Measurements from ENCODE around the gene FMNL3.
A peak's percentile ranks its signal among the peaks of the same experiment; 100 is the strongest.
"Not testable (repeated sequence)": the region's sequence is repeated elsewhere in the genome, so short reads cannot be mapped to it uniquely, and the experiment has no call there.

Gene FMNL3

DNA sequence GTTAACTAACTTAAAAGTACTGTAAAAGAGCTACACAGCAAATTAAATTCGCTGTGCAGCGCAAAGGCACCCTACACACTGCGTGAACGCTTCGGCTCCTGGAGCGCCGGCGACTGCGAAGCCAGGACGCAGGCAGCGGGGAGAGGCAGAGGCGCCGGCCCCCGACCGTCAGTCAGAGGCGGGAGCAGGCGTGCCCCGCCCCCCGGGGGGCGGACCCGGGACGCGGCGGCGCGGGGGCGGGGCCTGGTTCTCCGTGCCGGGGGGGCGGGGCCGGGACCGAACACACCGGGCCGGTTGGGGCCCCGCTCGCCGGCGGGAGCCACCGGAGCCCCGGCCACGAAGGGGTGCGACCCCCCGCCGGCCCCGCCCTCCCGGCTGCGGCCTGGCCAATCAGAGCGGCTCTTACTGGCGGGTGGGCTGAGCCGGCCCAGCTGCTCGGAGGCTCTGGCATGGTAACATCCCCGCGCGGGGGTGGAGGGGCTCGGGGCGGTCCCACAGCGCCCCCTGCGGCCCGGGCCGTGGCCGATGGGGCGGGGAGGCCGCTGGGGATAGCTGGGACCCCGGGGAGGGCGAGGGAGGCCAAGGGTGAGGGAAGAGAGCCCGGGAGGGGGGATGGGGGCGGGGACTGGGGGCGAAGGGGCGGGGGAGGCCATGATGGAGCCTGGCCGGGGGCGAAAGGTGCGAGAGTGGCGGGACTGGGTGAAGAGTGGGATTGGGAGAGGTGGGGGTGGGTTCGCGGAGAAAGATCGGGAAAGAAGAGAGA lies 83.9 kb downstream of the FMNL3 start, which contains the start of gene PRPF40B:
Gene PRPF40B (plus strand): TSS at position 420 of the 763 bp plus-strand sequence. CDS start 30 bp downstream, at position 450.
- Histone ChIP-seq H3K4me3 (ENCODE audit: low read length) (peak within 1 kb of the TSS; percentile 59), H3K27me3 (ENCODE audit: insufficient read depth, low read length) (no peaks in the 10 kb centered on the region), H2AFZ (ENCODE audit: low read depth, low read length) (peak within 1 kb of the TSS; percentile 79), H3K9me3 (ENCODE audit: low read length) (no peaks in the 10 kb centered on the region), H3K36me3 (ENCODE audit: insufficient read depth, low read length) (no peaks in the 10 kb centered on the region), H3K4me1 (ENCODE audit: insufficient read depth, low read length) (peaks cover 15% of the 10 kb centered on the region)

DNA sequence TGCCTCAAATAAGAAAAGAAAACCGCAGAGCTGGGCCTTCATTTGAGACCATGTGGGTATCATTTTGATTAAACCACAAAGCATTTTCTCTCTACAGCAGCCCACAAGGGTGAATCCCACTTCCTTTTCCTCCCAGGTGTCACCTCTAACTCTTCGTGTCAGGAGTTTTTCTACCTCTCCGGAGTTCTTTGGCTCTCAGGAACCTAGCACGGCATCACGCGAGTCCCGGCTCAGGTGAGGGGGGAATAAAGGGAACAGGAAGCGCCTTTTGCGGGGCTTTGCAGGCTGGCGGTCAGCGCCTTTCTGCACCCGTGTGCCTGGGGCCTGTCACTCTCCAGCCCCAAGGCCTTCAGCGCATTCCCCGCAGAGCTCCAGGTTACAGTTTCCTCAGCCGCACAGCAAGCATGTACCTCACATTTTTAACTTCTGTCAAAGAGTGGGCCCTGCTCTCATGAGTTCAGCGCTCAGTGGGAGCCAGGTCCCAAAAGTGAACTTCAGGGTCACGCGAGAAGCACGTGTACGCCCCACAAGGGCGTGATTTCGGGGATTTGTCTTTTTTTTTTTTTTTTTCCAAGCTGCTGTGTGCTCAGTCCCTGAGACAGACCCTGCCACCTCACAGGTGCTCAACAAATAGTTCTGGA lies 84.6 kb downstream of the FMNL3 start:
- Histone ChIP-seq H3K4me1 (ENCODE audit: insufficient read depth, low read length) (peaks cover 15% of the 10 kb centered on the region), H3K9me3 (ENCODE audit: low read length) (no peaks in the 10 kb centered on the region), H3K27me3 (ENCODE audit: insufficient read depth, low read length) (no peaks in the 10 kb centered on the region), H2AFZ (ENCODE audit: low read depth, low read length) (peak overlapping the region; percentile 79), H3K4me3 (ENCODE audit: low read length) (peak overlapping the region; percentile 59), H3K36me3 (ENCODE audit: insufficient read depth, low read length) (no peaks in the 10 kb centered on the region)

DNA sequence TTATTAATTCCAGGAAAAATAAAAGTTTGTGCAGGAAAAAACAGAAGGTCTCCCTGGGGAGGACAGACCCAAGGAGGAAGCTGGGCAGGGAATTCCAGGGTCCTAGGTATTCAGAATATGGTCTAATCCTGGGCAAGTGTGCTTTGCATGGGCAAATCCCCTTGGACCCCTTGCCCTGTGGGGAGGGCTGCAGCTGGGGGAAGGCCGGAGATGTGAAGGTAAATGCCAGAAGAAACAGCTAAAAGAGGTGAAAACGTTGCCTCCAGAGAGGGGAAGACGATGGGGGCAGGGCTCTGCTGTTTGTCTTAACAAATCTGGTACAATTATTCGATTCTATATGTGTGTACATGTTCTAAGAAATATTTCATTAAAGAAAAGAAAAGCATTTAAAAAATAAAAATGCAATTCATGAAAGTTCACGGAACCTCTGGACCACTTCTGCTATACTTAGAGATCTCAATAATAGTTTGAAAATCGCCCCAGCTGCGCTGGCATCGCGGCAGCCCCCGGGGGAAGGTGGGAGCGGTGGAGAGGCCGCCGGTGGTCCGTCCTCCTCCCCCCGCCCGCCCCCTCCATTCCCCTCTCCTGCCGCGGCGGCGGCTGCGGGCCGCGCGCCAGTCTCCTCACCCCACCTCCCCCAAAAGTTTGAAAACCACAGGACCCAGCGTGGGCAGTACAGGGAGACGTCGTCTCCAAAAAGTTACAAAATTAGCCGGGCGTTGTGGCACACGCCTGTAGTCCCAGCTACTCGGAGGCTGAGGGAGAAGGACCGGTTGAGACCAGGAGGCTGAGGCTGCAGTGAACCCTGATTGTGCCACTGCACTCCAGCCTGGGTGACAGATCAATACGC lies 85.3 kb downstream of the FMNL3 start:
- no peaks in the 10 kb centered on the region for H3K27me3 ChIP-seq (ENCODE audit: insufficient read depth, low read length)
- no peaks in the 10 kb centered on the region for H3K36me3 ChIP-seq (ENCODE audit: insufficient read depth, low read length)
- peak overlapping the region; percentile 79 for H2AFZ ChIP-seq (ENCODE audit: low read depth, low read length)
- peak overlapping the region; percentile 59 for H3K4me3 ChIP-seq (ENCODE audit: low read length)
- no peaks in the 10 kb centered on the region for H3K9me3 ChIP-seq (ENCODE audit: low read length)
- peaks cover 15% of the 10 kb centered on the region for H3K4me1 ChIP-seq (ENCODE audit: insufficient read depth, low read length)

DNA sequence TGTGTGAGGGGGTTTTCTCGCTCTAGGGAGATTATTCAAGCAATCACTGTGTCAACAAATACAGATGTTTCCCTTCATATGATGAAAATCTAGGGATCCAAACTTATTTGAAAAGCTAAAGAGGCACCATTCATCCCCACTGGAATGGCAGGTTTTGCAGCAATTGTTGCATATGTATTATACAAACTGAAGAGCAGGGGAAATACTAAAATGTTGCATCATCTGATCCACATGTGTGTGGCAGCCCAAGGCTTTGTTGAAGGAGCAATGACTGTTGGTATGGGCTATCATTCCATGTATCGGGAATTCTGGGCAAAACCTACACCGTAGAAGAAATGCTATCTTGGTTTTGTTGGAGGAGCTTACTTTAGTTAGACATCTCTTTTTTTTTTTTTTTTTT lies 87.9 kb downstream of the FMNL3 start:
- Histone ChIP-seq H3K9me3 (ENCODE audit: low read length) (peaks cover 2% of the 10 kb centered on the region), H3K36me3 (ENCODE audit: insufficient read depth, low read length) (no peaks in the 10 kb centered on the region), H3K4me3 (ENCODE audit: low read length) (no peak overlapping the region), H3K4me1 (ENCODE audit: insufficient read depth, low read length) (peaks cover 15% of the 10 kb centered on the region), H3K27me3 (ENCODE audit: insufficient read depth, low read length) (no peaks in the 10 kb centered on the region), H2AFZ (ENCODE audit: low read depth, low read length) (no peak overlapping the region)

DNA sequence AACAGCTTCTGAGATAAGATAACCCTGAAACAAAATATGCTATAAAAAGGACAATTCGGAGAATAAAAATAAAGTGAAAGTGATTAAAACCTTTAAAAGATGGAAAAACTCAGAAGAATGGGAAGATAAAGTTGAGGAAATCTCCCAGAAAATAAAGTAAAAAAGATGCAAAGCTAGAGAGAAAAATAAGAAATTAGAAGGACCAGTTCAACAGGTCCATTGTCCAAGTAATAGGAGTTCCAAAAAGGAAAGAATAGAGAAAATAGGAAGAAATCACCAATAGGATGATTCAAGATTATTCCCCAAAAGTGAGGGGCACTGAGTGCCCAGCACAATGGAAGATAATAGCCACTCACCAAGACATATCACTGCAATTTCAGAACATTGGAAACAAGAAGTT lies 88.6 kb downstream of the FMNL3 start:
- Histone ChIP-seq H3K4me3 (ENCODE audit: low read length) (no peak overlapping the region), H3K4me1 (ENCODE audit: insufficient read depth, low read length) (peaks cover 15% of the 10 kb centered on the region), H2AFZ (ENCODE audit: low read depth, low read length) (no peak overlapping the region), H3K27me3 (ENCODE audit: insufficient read depth, low read length) (no peaks in the 10 kb centered on the region), H3K36me3 (ENCODE audit: insufficient read depth, low read length) (no peaks in the 10 kb centered on the region), H3K9me3 (ENCODE audit: low read length) (peaks cover 2% of the 10 kb centered on the region)

DNA sequence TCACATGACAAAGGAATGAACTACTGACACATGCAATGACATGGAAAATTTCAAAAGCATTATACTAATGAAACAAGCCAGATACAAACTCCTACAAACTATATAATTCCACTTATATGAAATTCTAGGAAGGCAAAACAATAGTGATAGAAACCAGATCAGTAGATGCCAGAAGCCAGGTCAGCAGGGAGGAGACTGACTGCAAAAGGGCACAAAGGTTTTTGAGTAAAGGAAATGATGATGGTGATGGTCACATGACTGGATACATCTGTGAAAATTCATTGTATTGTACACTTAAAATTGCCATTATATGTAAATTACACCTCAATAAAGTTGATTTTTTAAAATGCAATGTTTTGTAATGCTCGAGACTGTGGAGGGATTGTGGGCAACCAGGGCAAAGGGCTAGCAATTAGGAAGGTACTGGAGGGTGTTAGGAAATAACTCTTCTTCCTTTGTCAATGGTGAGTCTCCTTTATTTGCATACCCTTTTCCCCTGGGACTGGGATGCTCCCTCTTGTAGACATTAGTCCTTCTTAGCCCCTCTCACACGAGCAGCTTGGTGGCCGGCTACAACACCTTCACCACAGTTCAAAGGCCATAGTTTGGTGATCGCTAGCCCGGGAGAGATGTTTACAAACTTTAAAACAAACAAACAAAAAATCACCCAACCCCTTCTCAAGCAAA lies 90.5 kb downstream of the FMNL3 start:
- Histone ChIP-seq H3K4me3 (ENCODE audit: low read length) (no peak overlapping the region), H3K9me3 (ENCODE audit: low read length) (peaks cover 4% of the 10 kb centered on the region), H3K27me3 (ENCODE audit: insufficient read depth, low read length) (no peaks in the 10 kb centered on the region), H3K36me3 (ENCODE audit: insufficient read depth, low read length) (no peaks in the 10 kb centered on the region), H2AFZ (ENCODE audit: low read depth, low read length) (no peak overlapping the region), H3K4me1 (ENCODE audit: insufficient read depth, low read length) (peaks cover 2% of the 10 kb centered on the region)

DNA sequence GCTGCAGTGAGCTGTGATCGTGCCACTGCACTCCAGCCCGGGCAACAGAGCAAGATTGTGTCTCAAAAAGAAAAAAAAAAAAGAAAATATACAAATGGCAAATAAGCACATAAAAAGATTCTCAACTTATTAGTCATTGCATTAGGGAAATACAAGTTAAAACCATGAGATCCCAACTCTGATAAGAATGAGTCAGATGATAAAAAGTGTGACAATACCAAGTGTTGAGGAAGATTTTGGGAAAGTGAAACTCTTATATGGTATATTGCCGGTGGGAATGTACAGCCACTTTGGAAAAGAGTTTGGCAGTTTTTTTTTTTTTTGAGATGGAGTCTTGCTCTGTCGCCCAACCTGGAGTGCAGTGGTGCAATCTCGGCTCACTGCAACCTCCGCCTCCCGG lies 91.5 kb downstream of the FMNL3 start:
- Histone ChIP-seq H2AFZ (ENCODE audit: low read depth, low read length) (no peak overlapping the region), H3K4me1 (ENCODE audit: insufficient read depth, low read length) (no peaks in the 10 kb centered on the region), H3K36me3 (ENCODE audit: insufficient read depth, low read length) (no peaks in the 10 kb centered on the region), H3K4me3 (ENCODE audit: low read length) (no peak overlapping the region), H3K9me3 (ENCODE audit: low read length) (peaks cover 4% of the 10 kb centered on the region), H3K27me3 (ENCODE audit: insufficient read depth, low read length) (no peaks in the 10 kb centered on the region)

DNA sequence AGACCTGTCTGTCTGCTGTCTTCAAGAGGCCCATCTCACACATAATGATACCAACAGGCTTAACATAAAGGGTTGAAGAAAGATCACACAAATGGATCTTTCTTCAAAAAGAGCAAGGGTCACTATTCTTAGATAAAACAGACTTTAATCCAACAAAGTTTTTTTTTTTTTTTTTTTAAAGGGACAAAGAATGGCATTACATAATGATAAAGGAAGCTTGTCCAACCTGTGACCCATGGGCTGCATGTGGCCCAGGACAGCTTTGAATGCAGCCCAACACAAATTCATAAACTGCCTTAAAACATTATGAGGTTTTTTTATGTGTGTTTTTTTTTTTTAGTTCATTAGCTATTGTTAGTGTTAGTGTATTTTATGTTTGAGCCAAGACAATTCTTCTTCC lies 95.0 kb downstream of the FMNL3 start:
- Histone ChIP-seq H3K4me3 (ENCODE audit: low read length) (no peak overlapping the region), H2AFZ (ENCODE audit: low read depth, low read length) (no peak overlapping the region), H3K4me1 (ENCODE audit: insufficient read depth, low read length) (peaks cover 2% of the 10 kb centered on the region), H3K36me3 (ENCODE audit: insufficient read depth, low read length) (no peaks in the 10 kb centered on the region), H3K27me3 (ENCODE audit: insufficient read depth, low read length) (no peaks in the 10 kb centered on the region), H3K9me3 (ENCODE audit: low read length) (peaks cover 12% of the 10 kb centered on the region)

DNA sequence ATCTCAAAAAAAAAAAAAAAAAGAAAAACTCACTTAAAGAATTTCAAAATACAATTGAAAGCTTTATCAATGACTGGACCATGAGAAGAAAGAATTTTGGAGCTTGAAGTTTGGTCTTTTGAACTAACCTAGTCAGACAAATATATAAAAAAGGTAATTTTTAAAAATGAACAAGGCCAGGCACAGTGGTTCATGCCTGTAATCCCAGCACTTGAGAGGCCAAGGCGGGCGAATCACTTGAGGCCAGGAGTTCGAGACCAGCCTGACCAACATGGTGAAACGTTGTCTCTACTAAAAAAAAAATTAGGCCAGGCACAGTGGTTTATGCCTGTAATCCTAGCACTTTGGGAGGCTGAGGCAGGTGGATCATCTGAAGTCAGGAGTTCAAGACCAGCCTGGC lies 96.4 kb downstream of the FMNL3 start:
- H3K4me3 ChIP-seq (ENCODE audit: low read length); H3K27me3 ChIP-seq (ENCODE audit: insufficient read depth, low read length); H3K4me1 ChIP-seq (ENCODE audit: insufficient read depth, low read length); H2AFZ ChIP-seq (ENCODE audit: low read depth, low read length); H3K36me3 ChIP-seq (ENCODE audit: insufficient read depth, low read length): not testable (repeated sequence)
- peaks cover 12% of the 10 kb centered on the region for H3K9me3 ChIP-seq (ENCODE audit: low read length)

DNA sequence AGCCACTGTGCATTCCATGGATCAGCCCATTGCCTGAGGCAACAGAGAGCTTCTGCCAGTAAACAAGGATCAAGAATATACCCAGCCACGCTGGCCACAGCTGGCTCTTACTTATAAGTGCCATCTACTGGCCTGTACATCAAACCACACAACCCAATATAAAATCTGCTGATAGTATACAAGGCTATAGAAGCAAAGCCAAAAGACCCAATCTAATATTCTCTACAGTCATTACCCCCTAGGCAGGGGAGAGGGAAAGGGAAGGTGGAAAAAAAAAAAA lies 97.4 kb downstream of the FMNL3 start:
- Histone ChIP-seq H3K9me3 (ENCODE audit: low read length) (peaks cover 12% of the 10 kb centered on the region), H3K27me3 (ENCODE audit: insufficient read depth, low read length) (no peaks in the 10 kb centered on the region), H3K36me3 (ENCODE audit: insufficient read depth, low read length) (no peaks in the 10 kb centered on the region), H3K4me3 (ENCODE audit: low read length) (no peak overlapping the region), H3K4me1 (ENCODE audit: insufficient read depth, low read length) (peaks cover 2% of the 10 kb centered on the region), H2AFZ (ENCODE audit: low read depth, low read length) (no peak overlapping the region)

DNA sequence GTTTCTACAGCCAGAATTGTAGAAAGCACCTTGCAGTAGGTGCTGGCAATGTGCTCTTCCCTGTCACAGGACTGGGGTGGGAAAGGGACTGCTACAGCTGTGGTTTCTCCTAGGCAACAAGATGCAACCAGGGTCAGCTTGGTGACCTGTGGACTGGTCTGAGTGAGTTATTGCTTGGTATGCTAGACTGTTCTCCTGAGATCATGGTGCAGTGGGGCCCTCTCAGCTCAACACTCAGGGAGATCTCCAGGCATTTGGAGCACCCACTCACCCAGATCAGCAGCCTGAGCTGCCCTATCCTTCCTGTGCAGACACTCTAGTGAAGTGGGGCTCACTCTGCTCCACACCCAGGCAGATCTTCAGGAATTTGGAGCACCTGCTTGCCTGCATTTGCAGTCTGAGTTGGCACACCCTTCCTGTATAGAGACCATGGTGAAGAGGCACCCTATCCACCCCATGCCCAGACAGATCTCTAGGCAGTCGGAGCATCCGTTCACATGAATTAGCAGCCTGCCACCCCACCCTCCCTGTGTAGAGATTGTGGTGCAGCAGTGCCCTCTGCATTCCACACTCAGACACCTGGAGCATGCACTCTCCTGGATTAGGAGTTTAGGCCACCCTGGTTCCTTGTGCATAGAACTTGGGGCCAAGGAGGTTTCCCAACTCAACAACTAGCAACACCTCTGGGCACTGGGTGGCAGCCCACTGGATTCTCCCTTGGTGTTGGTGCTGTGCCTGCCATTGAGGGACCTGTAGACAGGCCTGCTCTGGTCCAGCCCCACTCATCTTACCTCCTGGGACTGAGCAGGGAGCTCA lies 97.9 kb downstream of the FMNL3 start:
- H3K36me3 ChIP-seq (ENCODE audit: insufficient read depth, low read length) = no peaks in the 10 kb centered on the region
- H3K4me3 ChIP-seq (ENCODE audit: low read length) = no peak overlapping the region
- no peaks in the 10 kb centered on the region for H3K27me3 ChIP-seq (ENCODE audit: insufficient read depth, low read length)
- H3K9me3 ChIP-seq (ENCODE audit: low read length) = peaks cover 10% of the 10 kb centered on the region
- peaks cover 2% of the 10 kb centered on the region for H3K4me1 ChIP-seq (ENCODE audit: insufficient read depth, low read length)
- no peak overlapping the region for H2AFZ ChIP-seq (ENCODE audit: low read depth, low read length)

DNA sequence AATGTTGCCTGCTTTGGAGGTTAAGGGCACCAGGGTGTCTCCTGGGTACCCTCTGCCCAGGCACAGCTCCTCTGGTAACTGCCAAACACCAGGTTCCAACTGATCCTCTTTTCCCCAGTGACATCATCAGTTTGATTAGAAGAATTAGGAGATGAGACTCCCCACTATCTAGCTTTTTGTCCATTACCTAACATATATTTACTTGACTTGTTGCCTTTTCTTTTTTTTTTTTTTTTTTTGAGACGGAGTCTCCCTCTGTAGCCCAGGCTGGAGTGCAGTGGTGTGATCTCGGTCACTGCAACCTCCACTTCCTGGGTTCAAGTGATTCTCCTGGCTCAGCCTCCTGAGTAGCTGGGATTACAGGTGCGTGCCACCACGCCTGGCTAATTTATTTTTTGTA lies 101.7 kb downstream of the FMNL3 start, which contains the start of gene FAM186B:
Gene FAM186B (minus strand): TSS at position 101 of the 400 bp plus-strand sequence. CDS start 162 bp downstream, outside the sequence.
- H3K4me3 ChIP-seq (ENCODE audit: low read length); H3K4me1 ChIP-seq (ENCODE audit: insufficient read depth, low read length); H3K27me3 ChIP-seq (ENCODE audit: insufficient read depth, low read length); H3K36me3 ChIP-seq (ENCODE audit: insufficient read depth, low read length); H2AFZ ChIP-seq (ENCODE audit: low read depth, low read length); H3K9me3 ChIP-seq (ENCODE audit: low read length): not testable (repeated sequence)

Data from neuron (in vitro differentiated cells).